ENCODE measurements around the gene DAPL1.

Gene DAPL1

GRCh38 chr2:158818511-158818910, 23.4 kb downstream of the DAPL1 start:
- H3K36me3 ChIP-seq (ENCODE audit: insufficient read depth, low read length) = no peaks in the 10 kb centered on the region
- DNase-seq (ENCODE audit: low read depth, low spot score) = no peak
- H3K9me3 ChIP-seq (ENCODE audit: low read depth, low read length) = no peaks in the 10 kb centered on the region
- no peak overlapping the region for H3K4me3 ChIP-seq
- H3K9ac ChIP-seq (ENCODE audit: insufficient read length) = no peak overlapping the region
- H3K27ac ChIP-seq = no peak overlapping the region
- TF ChIP-seq POLR2AphosphoS5 (IDR thresholded peaks at IDR 0.05; ENCODE audit: borderline replicate concordance, low read depth, low read length) (no peak), EZH2 (IDR thresholded peaks at IDR 0.05) (no peak), FOXP2 (optimal IDR thresholded peaks at IDR 0.05; ENCODE audit: control extremely low read depth, extremely low read length, insufficient read depth) (no peak)

- DNase-seq (ENCODE audit: low read depth, low spot score) = no peak
- H3K9ac ChIP-seq (ENCODE audit: insufficient read length) = no peak overlapping the region
- H3K9me3 ChIP-seq (ENCODE audit: low read depth, low read length) = no peaks in the 10 kb centered on the region
- H3K4me3 ChIP-seq = no peak overlapping the region
- TF ChIP-seq EZH2 (IDR thresholded peaks at IDR 0.05) = no peak
- no peak for TF ChIP-seq POLR2AphosphoS5 (IDR thresholded peaks at IDR 0.05; ENCODE audit: borderline replicate concordance, low read depth, low read length)
- no peak for TF ChIP-seq FOXP2 (optimal IDR thresholded peaks at IDR 0.05; ENCODE audit: control extremely low read depth, extremely low read length, insufficient read depth)
- no peak overlapping the region for H3K27ac ChIP-seq
- no peaks in the 10 kb centered on the region for H3K36me3 ChIP-seq (ENCODE audit: insufficient read depth, low read length)
These were observed 27.1 kb downstream of the DAPL1 start for GRCh38 chr2:158822193-158822592.

DNA sequence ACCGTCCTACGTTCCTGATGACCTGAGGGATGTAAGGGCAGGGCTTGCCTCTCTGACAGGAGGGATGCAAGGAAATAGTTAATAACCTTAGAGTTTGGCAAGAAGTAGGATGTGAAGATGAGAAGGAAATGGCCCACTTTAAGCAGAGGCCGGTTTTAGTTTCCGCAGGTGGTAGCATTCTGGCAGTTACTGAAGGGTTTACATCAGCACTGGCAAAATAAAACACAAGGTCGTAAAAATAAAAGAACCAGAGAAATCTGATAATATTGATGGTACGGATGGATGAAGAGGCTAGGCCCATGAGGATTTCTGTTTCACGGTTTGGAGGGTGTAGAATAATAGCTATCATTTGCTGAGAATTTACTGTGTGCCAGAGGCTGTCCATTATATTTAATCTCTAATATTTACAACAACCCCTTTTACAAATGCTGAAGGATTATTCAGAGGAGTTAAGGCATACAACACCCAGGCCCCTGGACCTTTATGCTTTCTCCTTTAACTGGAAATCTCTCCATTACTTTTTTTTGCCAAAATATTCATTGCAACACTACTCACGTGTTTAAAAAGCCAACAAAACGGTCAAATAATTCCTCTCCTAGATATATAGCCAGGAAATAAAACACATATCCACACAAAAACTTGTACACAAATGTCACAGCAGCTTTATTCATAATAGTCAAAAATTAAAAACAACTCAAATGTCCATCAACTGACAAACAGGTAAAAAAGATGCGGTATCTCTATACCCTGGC, 28.5 kb downstream of the DAPL1 start:
- TF ChIP-seq POLR2AphosphoS5 (IDR thresholded peaks at IDR 0.05; ENCODE audit: borderline replicate concordance, low read depth, low read length) = no peak
- no peak for TF ChIP-seq EZH2 (IDR thresholded peaks at IDR 0.05)
- no peak for TF ChIP-seq FOXP2 (optimal IDR thresholded peaks at IDR 0.05; ENCODE audit: control extremely low read depth, extremely low read length, insufficient read depth)
- DNase-seq (ENCODE audit: low read depth, low spot score) = no peak

GRCh38 chr2:158825021-158825420, 29.9 kb downstream of the DAPL1 start:
- Histone ChIP-seq H3K4me3 (no peak overlapping the region), H3K9ac (ENCODE audit: insufficient read length) (no peak overlapping the region), H3K27ac (no peak overlapping the region), H3K9me3 (ENCODE audit: low read depth, low read length) (no peaks in the 10 kb centered on the region), H3K36me3 (ENCODE audit: insufficient read depth, low read length) (no peaks in the 10 kb centered on the region)
- TF ChIP-seq POLR2AphosphoS5 (IDR thresholded peaks at IDR 0.05; ENCODE audit: borderline replicate concordance, low read depth, low read length) (no peak), EZH2 (IDR thresholded peaks at IDR 0.05) (no peak), FOXP2 (optimal IDR thresholded peaks at IDR 0.05; ENCODE audit: control extremely low read depth, extremely low read length, insufficient read depth) (no peak)
- DNase-seq (ENCODE audit: low read depth, low spot score) = no peak

More for the DNA sequence above, 28.5 kb downstream of the DAPL1 start:
- no peak overlapping the region for H3K9ac ChIP-seq (ENCODE audit: insufficient read length)
- H3K27ac ChIP-seq = no peak overlapping the region
- H3K36me3 ChIP-seq (ENCODE audit: insufficient read depth, low read length) = no peaks in the 10 kb centered on the region
- H3K9me3 ChIP-seq (ENCODE audit: low read depth, low read length) = no peaks in the 10 kb centered on the region
- no peak overlapping the region for H3K4me3 ChIP-seq

DNA sequence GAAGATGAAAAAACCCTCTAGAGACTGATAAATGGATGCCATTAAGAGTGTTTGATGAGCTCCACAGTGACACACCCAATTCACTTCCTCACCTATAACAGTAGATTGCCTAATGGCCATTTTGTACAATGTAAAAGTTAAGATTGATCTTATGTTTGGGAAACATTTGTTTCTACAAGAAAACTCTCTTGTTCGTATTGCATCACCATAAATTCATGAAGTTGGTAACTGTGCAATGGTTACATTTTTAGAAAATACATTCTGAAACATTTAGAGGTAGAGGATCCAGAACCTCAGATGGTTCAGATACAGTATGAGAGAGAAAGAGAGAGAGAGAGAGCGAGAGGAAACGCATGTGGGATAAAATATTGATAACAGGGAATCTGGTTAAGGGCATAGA, 31.8 kb downstream of the DAPL1 start:
- no peak for DNase-seq (ENCODE audit: low read depth, low spot score)
- H3K27ac ChIP-seq = no peak overlapping the region
- no peaks in the 10 kb centered on the region for H3K9me3 ChIP-seq (ENCODE audit: low read depth, low read length)
- no peak overlapping the region for H3K9ac ChIP-seq (ENCODE audit: insufficient read length)
- H3K36me3 ChIP-seq (ENCODE audit: insufficient read depth, low read length) = no peaks in the 10 kb centered on the region
- no peak overlapping the region for H3K4me3 ChIP-seq
- TF ChIP-seq POLR2AphosphoS5 (IDR thresholded peaks at IDR 0.05; ENCODE audit: borderline replicate concordance, low read depth, low read length) (no peak), FOXP2 (optimal IDR thresholded peaks at IDR 0.05; ENCODE audit: control extremely low read depth, extremely low read length, insufficient read depth) (no peak)

GRCh38 chr2:158828378-158829164, 33.5 kb downstream of the DAPL1 start:
- no peak for TF ChIP-seq EZH2 (IDR thresholded peaks at IDR 0.05)
- TF ChIP-seq FOXP2 (optimal IDR thresholded peaks at IDR 0.05; ENCODE audit: control extremely low read depth, extremely low read length, insufficient read depth) = no peak
- TF ChIP-seq POLR2AphosphoS5 (IDR thresholded peaks at IDR 0.05; ENCODE audit: borderline replicate concordance, low read depth, low read length) = no peak
- Histone ChIP-seq H3K27ac (no peak overlapping the region), H3K9ac (ENCODE audit: insufficient read length) (no peak overlapping the region), H3K36me3 (ENCODE audit: insufficient read depth, low read length) (no peaks in the 10 kb centered on the region), H3K9me3 (ENCODE audit: low read depth, low read length) (no peaks in the 10 kb centered on the region), H3K4me3 (no peak overlapping the region)
- DNase-seq (ENCODE audit: low read depth, low spot score) = no peak

DNA sequence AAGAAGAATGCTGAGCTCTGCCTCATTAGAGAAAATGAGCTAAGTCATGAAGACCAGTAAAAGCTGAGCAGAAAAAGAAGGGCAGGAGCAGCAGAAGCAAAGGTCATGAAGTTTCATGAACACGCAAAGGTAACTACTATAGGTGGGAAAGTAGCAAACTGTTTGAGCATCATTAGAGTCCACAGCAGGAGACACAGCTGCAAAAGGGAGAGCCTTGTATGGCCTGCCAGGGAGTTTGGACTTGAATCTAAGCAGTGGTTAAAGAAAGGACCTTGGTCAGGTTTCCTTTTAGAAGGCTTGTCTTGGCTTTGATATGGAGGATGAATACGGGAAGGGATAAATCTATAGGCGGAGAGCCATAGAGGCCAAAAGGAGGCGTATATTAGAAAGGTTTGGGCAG, 34.0 kb downstream of the DAPL1 start:
- Histone ChIP-seq H3K4me3 (no peak overlapping the region), H3K9ac (ENCODE audit: insufficient read length) (no peak overlapping the region), H3K36me3 (ENCODE audit: insufficient read depth, low read length) (no peaks in the 10 kb centered on the region), H3K27ac (no peak overlapping the region), H3K9me3 (ENCODE audit: low read depth, low read length) (no peaks in the 10 kb centered on the region)
- no peak for DNase-seq (ENCODE audit: low read depth, low spot score)
- no peak for TF ChIP-seq EZH2 (IDR thresholded peaks at IDR 0.05)

GRCh38 chr2:158830201-158830600, 35.1 kb downstream of the DAPL1 start:
- Histone ChIP-seq H3K27ac (no peak overlapping the region), H3K36me3 (ENCODE audit: insufficient read depth, low read length) (no peaks in the 10 kb centered on the region), H3K4me3 (no peak overlapping the region), H3K9ac (ENCODE audit: insufficient read length) (no peak overlapping the region), H3K9me3 (ENCODE audit: low read depth, low read length) (no peaks in the 10 kb centered on the region)
- DNase-seq (ENCODE audit: low read depth, low spot score) = no peak
- no peak for TF ChIP-seq EZH2 (IDR thresholded peaks at IDR 0.05)
- TF ChIP-seq FOXP2 (optimal IDR thresholded peaks at IDR 0.05; ENCODE audit: control extremely low read depth, extremely low read length, insufficient read depth) = no peak
- TF ChIP-seq POLR2AphosphoS5 (IDR thresholded peaks at IDR 0.05; ENCODE audit: borderline replicate concordance, low read depth, low read length) = no peak
